ENCODE measurements around the gene CKS1B.

The CKS1B gene

DNA sequence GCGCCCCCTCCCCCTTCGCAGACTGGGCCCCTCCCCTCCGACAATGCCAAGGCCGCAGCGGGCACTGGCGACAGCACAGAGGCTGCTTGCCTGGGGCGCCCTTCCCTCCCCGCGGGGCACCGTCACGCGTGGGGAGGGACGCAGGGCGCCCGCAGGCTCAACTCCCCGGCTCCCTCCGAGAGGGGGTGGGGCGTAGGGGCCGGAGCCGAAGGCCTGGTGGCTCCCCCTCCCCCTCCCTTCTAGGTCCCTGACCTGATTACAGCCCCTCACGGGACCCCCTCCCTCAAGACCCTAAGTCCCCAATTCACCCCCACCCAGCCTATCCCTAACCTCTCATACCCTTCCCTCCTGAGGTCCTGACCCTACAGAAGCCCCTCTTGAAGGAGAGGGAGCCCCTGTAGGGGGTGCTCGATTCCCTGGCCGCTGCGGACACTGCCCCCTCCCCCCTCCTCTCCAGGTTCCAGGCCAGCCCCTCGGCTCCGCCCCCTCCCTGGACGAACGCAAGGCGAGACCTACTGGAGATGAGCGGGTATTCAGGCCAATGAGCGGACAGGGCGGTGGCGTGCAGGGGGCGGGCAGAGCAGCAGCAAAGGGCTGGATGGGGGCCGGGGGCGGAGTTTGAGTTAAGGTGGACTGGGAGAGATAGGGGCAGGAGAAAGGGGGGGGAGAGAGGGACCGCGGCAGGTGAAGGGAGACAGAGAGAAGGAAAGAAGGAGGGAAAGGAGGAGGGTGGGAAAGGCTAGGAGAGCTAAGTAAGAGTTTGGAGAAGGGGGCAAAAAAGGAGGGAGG is 27.4 kb downstream of the CKS1B start:
- TF ChIP-seq ISL1 (CRISPR knock-in tag; IDR thresholded peaks at IDR 0.05) (no peak), ZNF8 (CRISPR knock-in tag; IDR thresholded peaks at IDR 0.05) (no peak), TCF4 (CRISPR knock-in tag; IDR thresholded peaks at IDR 0.05; ENCODE audit: borderline replicate concordance) (no peak), RARB (CRISPR knock-in tag; IDR thresholded peaks at IDR 0.05) (peak; percentile 52; the same call in 1 of the 2 replicates), BACH2 (CRISPR knock-in tag; IDR thresholded peaks at IDR 0.05; ENCODE audit: borderline replicate concordance) (no peak), ZFP30 (CRISPR knock-in tag; IDR thresholded peaks at IDR 0.05) (no peak)
- TF ChIP-seq, protein P1, sequence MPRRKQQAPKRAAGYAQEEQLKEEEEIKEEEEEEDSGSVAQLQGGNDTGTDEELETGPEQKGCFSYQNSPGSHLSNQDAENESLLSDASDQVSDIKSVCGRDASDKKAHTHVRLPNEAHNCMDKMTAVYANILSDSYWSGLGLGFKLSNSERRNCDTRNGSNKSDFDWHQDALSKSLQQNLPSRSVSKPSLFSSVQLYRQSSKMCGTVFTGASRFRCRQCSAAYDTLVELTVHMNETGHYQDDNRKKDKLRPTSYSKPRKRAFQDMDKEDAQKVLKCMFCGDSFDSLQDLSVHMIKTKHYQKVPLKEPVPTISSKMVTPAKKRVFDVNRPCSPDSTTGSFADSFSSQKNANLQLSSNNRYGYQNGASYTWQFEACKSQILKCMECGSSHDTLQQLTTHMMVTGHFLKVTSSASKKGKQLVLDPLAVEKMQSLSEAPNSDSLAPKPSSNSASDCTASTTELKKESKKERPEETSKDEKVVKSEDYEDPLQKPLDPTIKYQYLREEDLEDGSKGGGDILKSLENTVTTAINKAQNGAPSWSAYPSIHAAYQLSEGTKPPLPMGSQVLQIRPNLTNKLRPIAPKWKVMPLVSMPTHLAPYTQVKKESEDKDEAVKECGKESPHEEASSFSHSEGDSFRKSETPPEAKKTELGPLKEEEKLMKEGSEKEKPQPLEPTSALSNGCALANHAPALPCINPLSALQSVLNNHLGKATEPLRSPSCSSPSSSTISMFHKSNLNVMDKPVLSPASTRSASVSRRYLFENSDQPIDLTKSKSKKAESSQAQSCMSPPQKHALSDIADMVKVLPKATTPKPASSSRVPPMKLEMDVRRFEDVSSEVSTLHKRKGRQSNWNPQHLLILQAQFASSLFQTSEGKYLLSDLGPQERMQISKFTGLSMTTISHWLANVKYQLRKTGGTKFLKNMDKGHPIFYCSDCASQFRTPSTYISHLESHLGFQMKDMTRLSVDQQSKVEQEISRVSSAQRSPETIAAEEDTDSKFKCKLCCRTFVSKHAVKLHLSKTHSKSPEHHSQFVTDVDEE (CRISPR knock-in tag; IDR thresholded peaks at IDR 0.05): 0 out of 2 replicates have a peak, but pooled peaks have one; percentile 40
- TF ChIP-seq, protein P2, sequence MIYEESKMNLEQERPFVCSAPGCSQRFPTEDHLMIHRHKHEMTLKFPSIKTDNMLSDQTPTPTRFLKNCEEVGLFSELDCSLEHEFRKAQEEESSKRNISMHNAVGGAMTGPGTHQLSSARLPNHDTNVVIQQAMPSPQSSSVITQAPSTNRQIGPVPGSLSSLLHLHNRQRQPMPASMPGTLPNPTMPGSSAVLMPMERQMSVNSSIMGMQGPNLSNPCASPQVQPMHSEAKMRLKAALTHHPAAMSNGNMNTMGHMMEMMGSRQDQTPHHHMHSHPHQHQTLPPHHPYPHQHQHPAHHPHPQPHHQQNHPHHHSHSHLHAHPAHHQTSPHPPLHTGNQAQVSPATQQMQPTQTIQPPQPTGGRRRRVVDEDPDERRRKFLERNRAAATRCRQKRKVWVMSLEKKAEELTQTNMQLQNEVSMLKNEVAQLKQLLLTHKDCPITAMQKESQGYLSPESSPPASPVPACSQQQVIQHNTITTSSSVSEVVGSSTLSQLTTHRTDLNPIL (CRISPR knock-in tag; IDR thresholded peaks at IDR 0.05; ENCODE audit: low read depth): no peak
- TF ChIP-seq, protein P3, sequence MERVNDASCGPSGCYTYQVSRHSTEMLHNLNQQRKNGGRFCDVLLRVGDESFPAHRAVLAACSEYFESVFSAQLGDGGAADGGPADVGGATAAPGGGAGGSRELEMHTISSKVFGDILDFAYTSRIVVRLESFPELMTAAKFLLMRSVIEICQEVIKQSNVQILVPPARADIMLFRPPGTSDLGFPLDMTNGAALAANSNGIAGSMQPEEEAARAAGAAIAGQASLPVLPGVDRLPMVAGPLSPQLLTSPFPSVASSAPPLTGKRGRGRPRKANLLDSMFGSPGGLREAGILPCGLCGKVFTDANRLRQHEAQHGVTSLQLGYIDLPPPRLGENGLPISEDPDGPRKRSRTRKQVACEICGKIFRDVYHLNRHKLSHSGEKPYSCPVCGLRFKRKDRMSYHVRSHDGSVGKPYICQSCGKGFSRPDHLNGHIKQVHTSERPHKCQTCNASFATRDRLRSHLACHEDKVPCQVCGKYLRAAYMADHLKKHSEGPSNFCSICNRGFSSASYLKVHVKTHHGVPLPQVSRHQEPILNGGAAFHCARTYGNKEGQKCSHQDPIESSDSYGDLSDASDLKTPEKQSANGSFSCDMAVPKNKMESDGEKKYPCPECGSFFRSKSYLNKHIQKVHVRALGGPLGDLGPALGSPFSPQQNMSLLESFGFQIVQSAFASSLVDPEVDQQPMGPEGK (CRISPR knock-in tag; IDR thresholded peaks at IDR 0.05; ENCODE audit: borderline replicate concordance): 0 out of 2 replicates have a peak, but pooled peaks have one; percentile 20

DNA sequence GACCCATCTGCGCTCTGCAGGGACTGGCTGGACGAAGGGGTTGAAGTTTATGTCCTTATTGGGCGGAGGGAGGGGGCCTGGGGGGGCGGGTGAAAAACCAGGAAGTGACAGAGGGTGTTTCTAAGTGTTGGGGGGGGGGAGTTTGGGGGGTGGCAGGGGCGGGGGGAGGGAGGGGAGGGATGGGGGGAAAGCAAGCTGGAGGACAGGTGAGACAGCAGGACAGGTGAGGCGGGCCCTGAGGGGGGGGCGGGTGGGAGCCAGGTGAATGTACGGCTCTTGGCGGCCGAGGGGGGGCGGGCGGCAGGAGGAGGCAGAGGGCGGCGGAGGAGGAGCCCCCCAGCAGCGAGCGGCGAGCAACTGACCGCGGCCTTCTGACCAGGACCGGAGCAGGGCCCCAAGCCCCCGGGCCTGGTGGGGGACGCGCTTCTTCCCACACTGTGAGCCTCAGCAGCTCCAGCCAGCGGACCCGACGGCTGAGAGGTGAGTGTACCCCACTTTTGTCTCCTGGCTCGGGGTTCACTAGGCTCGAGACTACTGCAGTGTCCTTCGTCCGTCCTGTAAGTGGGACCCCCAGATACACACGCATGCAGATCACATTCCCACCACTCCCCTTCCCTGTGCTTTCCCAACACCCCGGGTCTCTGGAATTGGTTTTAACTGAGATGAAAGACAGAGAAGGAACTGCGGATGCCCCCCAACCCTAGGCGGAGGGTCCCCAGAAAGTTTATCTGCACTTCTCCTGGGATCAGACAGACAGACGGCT is 28.2 kb downstream of the CKS1B start, which contains the start of gene ZBTB7B:
Gene ZBTB7B, plus strand, starts transcription at position 339 of the 763 bp plus-strand sequence. CDS start 11,859 bp downstream, outside the sequence.
- ATAC-seq: peak; percentile 4
- TF ChIP-seq, protein P4, sequence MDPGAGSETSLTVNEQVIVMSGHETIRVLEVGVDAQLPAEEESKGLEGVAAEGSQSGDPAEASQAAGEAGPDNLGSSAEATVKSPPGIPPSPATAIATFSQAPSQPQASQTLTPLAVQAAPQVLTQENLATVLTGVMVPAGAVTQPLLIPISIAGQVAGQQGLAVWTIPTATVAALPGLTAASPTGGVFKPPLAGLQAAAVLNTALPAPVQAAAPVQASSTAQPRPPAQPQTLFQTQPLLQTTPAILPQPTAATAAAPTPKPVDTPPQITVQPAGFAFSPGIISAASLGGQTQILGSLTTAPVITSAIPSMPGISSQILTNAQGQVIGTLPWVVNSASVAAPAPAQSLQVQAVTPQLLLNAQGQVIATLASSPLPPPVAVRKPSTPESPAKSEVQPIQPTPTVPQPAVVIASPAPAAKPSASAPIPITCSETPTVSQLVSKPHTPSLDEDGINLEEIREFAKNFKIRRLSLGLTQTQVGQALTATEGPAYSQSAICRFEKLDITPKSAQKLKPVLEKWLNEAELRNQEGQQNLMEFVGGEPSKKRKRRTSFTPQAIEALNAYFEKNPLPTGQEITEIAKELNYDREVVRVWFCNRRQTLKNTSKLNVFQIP (CRISPR knock-in tag; IDR thresholded peaks at IDR 0.05; ENCODE audit: borderline replicate concordance, low read depth): no peak
- TF ChIP-seq BACH2 (CRISPR knock-in tag; IDR thresholded peaks at IDR 0.05; ENCODE audit: borderline replicate concordance) (no peak), ZFP3 (CRISPR knock-in tag; IDR thresholded peaks at IDR 0.05) (no peak), ZFP30 (CRISPR knock-in tag; IDR thresholded peaks at IDR 0.05) (no peak), OSR1 (CRISPR knock-in tag; IDR thresholded peaks at IDR 0.05) (no peak), CSDC2 (CRISPR knock-in tag; IDR thresholded peaks at IDR 0.05) (no peak), PPARA (CRISPR knock-in tag; IDR thresholded peaks at IDR 0.05; ENCODE audit: borderline replicate concordance) (no peak), ARNTL (CRISPR knock-in tag; IDR thresholded peaks at IDR 0.05; ENCODE audit: borderline replicate concordance, low read depth) (no peak), TCF4 (CRISPR knock-in tag; IDR thresholded peaks at IDR 0.05; ENCODE audit: borderline replicate concordance) (no peak), ESRRG (CRISPR knock-in tag; IDR thresholded peaks at IDR 0.05) (no peak)
- TF ChIP-seq, protein P1 (CRISPR knock-in tag; IDR thresholded peaks at IDR 0.05): no peak
- TF ChIP-seq, protein P2 (CRISPR knock-in tag; IDR thresholded peaks at IDR 0.05; ENCODE audit: low read depth): no peak

More for the DNA sequence above, 27.4 kb downstream of the CKS1B start:
- peak; percentile 77 for ATAC-seq
